Lower leg skin (tissue), 3 donors: ENCODE measurements around the gene UBE2F.

Experiments used
- CTCF ChIP-seq, 3 donors: fragments of 450-650 bp; IDR thresholded peaks; one replicate each; pipeline ENCODE4 v1.5.1; 2016; ENCODE audit warnings: antibody characterized with exemption in 3 of 3, mild to moderate bottlenecking in 3 of 3, moderate library complexity in 2 of 3
- POLR2A ChIP-seq, 2 donors: fragments of 450-650 bp; IDR thresholded peaks; one replicate each; pipeline ENCODE4 v1.6.1; 2016 to 2017; ENCODE audit warnings: antibody characterized with exemption in 2 of 2, mild to moderate bottlenecking in 1 of 2, moderate library complexity in 1 of 2

GRCh38 chr2:237980087-237980486 is 13.3 kb downstream of the UBE2F start:
- TF ChIP-seq CTCF (IDR thresholded peaks at IDR 0.05): no peak
- TF ChIP-seq POLR2A (IDR thresholded peaks at IDR 0.05): no peak
